Duodenal mucosa (tissue), 2 donors: ENCODE data around the gene TLR3.
A peak's percentile ranks its signal among the peaks of the same experiment; 100 is the strongest.

Experiments
- H3K27ac ChIP-seq: one replicate; pipeline ENCODE4 v1.7.0; 2013; ENCODE audit warnings: low read depth, low read length
- H3K27me3 ChIP-seq, 2 donors: one replicate each; pipeline ENCODE4 v1.7.0; 2013; ENCODE audit warnings: low read length in 2 of 2, control low read depth in 1 of 2; ENCODE audit not compliant: insufficient read depth in 2 of 2, control insufficient read depth in 1 of 2
- H3K36me3 ChIP-seq, 2 donors: one replicate each; pipeline ENCODE4 v1.7.0; 2013; ENCODE audit warnings: low read length in 2 of 2, control low read depth in 1 of 2; ENCODE audit not compliant: insufficient read depth in 2 of 2, control insufficient read depth in 1 of 2
- H3K4me1 ChIP-seq, 2 donors: one replicate each; pipeline ENCODE4 v1.7.0; 2013; ENCODE audit warnings: low read length in 2 of 2, control low read depth in 1 of 2; ENCODE audit not compliant: insufficient read depth in 2 of 2, control insufficient read depth in 1 of 2
- H3K4me3 ChIP-seq, 2 donors: one replicate each; pipeline ENCODE4 v1.7.0; 2013; ENCODE audit warnings: low read length in 2 of 2, low read depth in 1 of 2
- H3K9ac ChIP-seq, 2 donors: one replicate each; pipeline ENCODE4 v1.7.0; 2013; ENCODE audit warnings: low read length in 2 of 2, low read depth in 1 of 2
- H3K9me3 ChIP-seq, 2 donors: one replicate each; pipeline ENCODE4 v1.7.0; 2013; ENCODE audit warnings: low read length in 2 of 2, control low read depth in 1 of 2; ENCODE audit not compliant: control insufficient read depth in 1 of 2

Gene TLR3

DNA sequence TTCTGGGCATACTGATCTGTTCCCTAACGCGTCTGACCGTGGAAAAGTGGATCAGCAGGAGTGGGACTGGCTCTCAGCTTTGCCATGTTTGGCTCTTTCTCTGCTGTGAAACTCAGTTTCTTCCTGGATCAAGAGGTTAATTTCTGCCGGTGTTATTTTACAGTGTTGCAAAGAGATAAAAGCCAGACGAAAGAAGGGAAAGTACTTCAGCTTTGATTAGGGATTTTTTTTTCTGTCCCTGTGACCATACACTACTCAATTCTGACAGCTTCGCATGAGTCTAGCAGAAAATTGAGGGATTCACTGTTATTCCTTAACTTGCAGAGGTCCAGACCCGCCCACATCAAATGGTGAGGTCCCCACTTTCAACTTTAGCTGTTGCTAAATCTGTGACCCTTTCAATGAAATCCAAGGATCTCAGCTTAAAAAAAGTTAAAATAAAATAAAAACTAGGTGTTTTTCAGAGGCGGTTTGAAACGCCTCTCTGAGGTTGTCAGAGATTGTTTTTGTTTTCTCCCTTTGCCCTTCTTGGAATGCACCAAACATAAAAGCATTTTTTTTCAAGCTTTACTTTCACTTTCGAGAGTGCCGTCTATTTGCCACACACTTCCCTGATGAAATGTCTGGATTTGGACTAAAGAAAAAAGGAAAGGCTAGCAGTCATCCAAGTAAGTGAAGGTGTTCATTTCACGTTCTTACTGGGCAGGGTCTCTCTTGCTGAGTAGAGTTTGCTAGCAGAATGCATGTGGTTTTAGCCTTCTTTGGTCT is at the start of gene TLR3:
TLR3 (plus strand) TSS at position 576 of the 768 bp plus-strand sequence. CDS start 7,464 bp downstream, outside the sequence.
- H3K27me3 ChIP-seq = no peaks in the 10 kb centered on the region
- H3K9me3 ChIP-seq = no peaks in the 10 kb centered on the region
- peak within 1 kb of the TSS; percentile 28 to 62 for H3K9ac ChIP-seq
- H3K4me1 ChIP-seq = no peaks in the 10 kb centered on the region
- H3K27ac ChIP-seq = peak within 1 kb of the TSS; percentile 18
- H3K36me3 ChIP-seq = no peaks in the 10 kb centered on the region
- peak within 1 kb of the TSS; percentile 69 to 82 for H3K4me3 ChIP-seq

- no peaks in the 10 kb centered on the region for H3K9me3 ChIP-seq
- H3K36me3 ChIP-seq = no peaks in the 10 kb centered on the region
- H3K27me3 ChIP-seq = no peaks in the 10 kb centered on the region
- peaks cover 0 to 4% of the 10 kb centered on the region in 2 donors for H3K4me1 ChIP-seq
- no peak overlapping the region for H3K4me3 ChIP-seq
- H3K27ac ChIP-seq = no peak overlapping the region
- no peak overlapping the region for H3K9ac ChIP-seq
These were observed 49.7 kb upstream of the TLR3 start for GRCh38 chr4:186019269-186019668.

DNA sequence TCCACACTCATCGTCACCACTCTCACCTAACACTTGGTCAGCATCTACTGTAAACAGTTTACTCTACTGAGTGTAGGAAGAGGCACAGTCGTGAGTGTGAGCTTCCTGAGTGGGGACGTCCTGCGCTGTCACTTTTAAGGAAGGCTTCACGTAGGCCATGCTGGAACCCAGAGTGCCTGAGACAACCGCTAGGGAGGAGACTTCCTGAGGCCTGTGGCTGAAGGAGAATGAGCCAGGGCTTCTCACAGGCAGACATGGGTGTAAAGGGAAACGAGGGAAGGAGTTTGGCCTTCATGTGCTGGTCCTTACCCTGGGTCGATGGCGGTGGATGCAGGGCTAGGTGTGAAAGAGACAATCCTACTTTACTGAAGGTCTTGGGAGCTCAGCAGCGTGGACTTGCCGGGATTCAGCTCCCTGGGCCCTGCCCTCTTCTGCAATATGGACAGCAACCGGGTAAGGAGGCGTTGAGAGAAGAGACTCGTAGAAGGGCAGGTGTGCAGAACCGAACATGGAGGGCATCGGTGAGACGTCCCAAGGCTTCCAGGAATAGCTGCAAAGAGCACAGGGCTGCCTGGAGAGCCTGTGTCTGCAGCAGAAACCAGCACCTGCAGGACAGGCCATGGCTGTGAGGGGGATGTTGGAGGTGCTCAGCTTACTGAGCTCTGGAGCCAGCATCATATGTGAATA is 48.7 kb upstream of the TLR3 start:
- H3K9me3 ChIP-seq = no peaks in the 10 kb centered on the region
- peaks cover 0 to 4% of the 10 kb centered on the region in 2 donors for H3K4me1 ChIP-seq
- no peak overlapping the region for H3K4me3 ChIP-seq
- H3K36me3 ChIP-seq = no peaks in the 10 kb centered on the region
- no peaks in the 10 kb centered on the region for H3K27me3 ChIP-seq
- H3K9ac ChIP-seq = no peak overlapping the region
- H3K27ac ChIP-seq = no peak overlapping the region

DNA sequence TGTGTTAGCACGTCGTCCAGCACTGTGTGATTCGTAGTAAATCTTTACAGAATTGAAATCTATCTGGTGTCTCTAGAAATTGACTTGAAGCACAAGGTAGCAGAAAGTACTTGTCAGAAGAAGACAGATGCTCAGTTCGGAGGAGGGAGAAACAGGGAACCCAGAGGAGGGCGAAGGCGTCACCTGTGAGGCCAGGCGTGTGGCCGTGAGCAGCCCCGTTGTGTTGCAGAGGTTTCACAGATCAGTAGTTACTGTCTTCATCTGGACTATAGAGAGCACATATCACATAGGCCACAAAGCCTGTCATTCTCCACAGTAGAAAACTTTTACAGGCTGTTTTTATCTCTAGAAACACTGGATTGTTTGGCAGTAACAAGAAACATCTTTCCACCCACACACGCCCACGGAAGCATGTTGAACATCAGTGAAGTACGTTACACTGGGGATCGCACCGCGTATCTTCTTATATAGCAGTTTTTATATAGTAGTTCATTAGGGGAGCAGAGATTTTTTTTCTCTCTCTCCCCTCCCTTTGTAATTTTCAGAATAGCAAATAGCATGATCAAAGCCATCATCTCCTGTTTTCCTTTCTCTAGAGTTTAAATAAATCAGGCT is 48.1 kb upstream of the TLR3 start:
- H3K27ac ChIP-seq = no peak overlapping the region
- H3K9ac ChIP-seq = no peak overlapping the region
- H3K9me3 ChIP-seq = no peaks in the 10 kb centered on the region
- no peaks in the 10 kb centered on the region for H3K36me3 ChIP-seq
- peaks cover 0 to 4% of the 10 kb centered on the region in 2 donors for H3K4me1 ChIP-seq
- no peaks in the 10 kb centered on the region for H3K27me3 ChIP-seq
- H3K4me3 ChIP-seq = no peak overlapping the region

DNA sequence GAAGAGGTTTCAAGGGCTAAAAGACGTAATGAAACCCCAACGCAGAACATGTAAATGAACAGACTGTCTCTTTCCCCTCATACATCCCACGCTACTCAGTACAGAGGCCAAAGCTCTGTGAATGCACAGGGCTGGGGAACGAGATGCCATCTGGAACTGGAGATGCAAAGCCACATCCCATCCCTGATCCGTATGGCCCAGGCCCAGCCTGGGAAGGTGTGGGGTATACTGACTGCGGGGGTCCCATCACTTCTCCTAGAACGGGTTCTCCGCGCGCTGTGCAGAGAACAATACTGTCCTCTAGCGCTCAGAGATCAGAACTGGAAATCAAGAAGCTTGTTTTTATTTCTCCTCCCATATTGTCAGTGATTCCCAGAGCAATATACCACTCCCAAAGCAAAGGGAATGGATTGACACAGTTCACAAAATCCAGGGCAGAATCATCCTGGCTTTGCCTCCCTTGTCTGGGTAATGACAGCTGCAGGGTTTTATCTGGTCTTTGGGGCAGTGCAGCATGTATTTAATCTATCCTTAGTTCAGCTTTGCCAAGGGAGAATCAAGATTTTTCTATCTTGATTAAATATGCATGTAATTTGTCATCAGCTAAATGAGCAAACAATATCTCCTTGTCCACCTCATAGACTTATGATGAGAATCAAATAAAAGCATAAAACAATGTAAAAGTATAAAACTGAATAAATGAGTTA is 47.3 kb upstream of the TLR3 start:
- Histone ChIP-seq H3K27me3 (no peaks in the 10 kb centered on the region), H3K4me3 (peak overlapping the region; percentile 18 to 38), H3K27ac (no peak overlapping the region), H3K9me3 (no peaks in the 10 kb centered on the region), H3K36me3 (no peaks in the 10 kb centered on the region), H3K4me1 (peaks cover 0 to 4% of the 10 kb centered on the region in 2 donors), H3K9ac (no peak overlapping the region)

- Histone ChIP-seq H3K9me3 (peaks cover 0 to 6% of the 10 kb centered on the region in 2 donors), H3K9ac (no peak overlapping the region), H3K4me3 (no peak overlapping the region), H3K27me3 (no peaks in the 10 kb centered on the region), H3K36me3 (no peaks in the 10 kb centered on the region), H3K4me1 (peaks cover 0 to 4% of the 10 kb centered on the region in 2 donors), H3K27ac (no peak overlapping the region)
These were observed 45.0 kb upstream of the TLR3 start for GRCh38 chr4:186023975-186024374.

DNA sequence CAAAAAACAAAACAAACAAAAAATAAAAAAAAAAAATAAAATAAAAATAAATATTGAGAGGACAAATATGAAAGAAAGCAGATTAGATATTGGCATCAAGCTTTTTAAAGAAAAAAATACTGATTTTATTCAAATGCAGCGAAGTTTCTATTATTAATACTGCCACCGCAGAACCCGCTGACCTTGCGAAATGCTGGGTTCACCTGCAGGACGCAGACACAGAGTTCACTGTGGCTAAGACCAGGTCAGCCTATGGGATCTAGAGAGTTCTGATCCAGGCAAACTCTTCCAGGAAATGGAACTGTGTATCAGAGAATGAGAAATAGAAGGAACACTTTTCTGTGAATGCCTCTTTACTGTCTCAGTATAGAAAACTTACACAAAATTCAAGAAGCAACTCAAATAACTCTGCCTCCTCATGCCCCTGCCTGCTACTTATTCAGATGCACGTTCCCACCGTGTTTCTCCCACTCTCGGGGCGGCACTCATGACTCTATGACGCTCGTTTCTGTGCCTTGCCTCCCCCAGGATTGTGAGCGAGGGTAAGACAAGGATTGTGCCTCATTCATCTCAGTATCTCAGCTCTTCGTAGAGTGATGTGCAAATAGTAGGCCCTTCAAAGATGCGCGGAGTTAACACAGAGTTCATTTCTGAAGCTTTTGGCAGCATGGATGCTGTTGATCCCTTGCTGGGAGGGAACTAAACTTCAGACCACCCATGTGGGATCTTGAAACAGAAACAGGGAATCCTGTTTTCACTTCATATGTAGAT is 44.1 kb upstream of the TLR3 start:
- H3K27ac ChIP-seq = no peak overlapping the region
- no peaks in the 10 kb centered on the region for H3K36me3 ChIP-seq
- no peak overlapping the region for H3K4me3 ChIP-seq
- peaks cover 0 to 6% of the 10 kb centered on the region in 2 donors for H3K9me3 ChIP-seq
- no peaks in the 10 kb centered on the region for H3K27me3 ChIP-seq
- H3K4me1 ChIP-seq = peaks cover 0 to 4% of the 10 kb centered on the region in 2 donors
- H3K9ac ChIP-seq = no peak overlapping the region

GRCh38 chr4:186025408-186025690 is 43.6 kb upstream of the TLR3 start:
- Histone ChIP-seq H3K9ac (no peak overlapping the region), H3K27ac (no peak overlapping the region)

DNA sequence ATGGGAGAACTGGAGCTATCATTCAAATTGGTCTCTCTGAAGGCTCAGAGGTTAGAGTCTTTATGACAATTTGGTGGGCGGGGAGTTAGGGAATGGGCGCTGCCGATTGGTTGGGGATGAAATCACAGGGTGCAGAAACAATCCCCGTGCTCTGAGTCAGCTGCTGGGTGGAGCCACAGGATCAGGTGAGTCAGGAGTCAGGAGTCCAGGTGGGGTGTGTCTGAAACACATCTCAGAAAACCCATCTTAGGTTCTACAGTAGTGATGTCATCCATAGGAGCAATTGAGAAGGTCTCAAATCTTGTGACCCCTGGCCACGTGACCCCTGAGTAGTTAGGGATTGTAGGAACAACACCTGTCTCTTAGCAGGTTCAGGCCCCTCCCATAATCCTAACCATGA is 41.6 kb upstream of the TLR3 start:
- Histone ChIP-seq H3K4me3 (no peak overlapping the region), H3K9me3 (peaks cover 0 to 6% of the 10 kb centered on the region in 2 donors), H3K27me3 (peaks cover 0 to 2% of the 10 kb centered on the region in 2 donors), H3K4me1 (peaks cover 0 to 6% of the 10 kb centered on the region in 2 donors), H3K9ac (no peak overlapping the region), H3K36me3 (no peaks in the 10 kb centered on the region), H3K27ac (no peak overlapping the region)

More at GRCh38 chr4:186025408-186025690, 43.6 kb upstream of the TLR3 start:
- Histone ChIP-seq H3K36me3 (no peaks in the 10 kb centered on the region), H3K4me3 (no peak overlapping the region), H3K27me3 (peaks cover 0 to 2% of the 10 kb centered on the region in 2 donors), H3K9me3 (peaks cover 0 to 6% of the 10 kb centered on the region in 2 donors), H3K4me1 (peaks cover 0 to 5% of the 10 kb centered on the region in 2 donors)
